Effector memory CD4-positive, alpha-beta T cell (primary cell): ENCODE measurements around the gene PHACTR3.

ENCODE experiments used
- DNase-seq, 3 donors: peaks; one replicate each; pipeline ENCODE4 v3.0.0-alpha.2; 2020
- H3K27ac ChIP-seq: 2 replicates; pipeline ENCODE4 v1.7.0; 2013; ENCODE audit warnings: mild to moderate bottlenecking, low read length, moderate library complexity; ENCODE audit not compliant: insufficient read depth, poor library complexity, severe bottlenecking
- H3K27me3 ChIP-seq: replicated peaks from 2 replicates; pipeline ENCODE4 v1.7.0; 2013; ENCODE audit warnings: mild to moderate bottlenecking, low read length; ENCODE audit not compliant: insufficient read depth, control insufficient read depth, poor library complexity, severe bottlenecking
- H3K36me3 ChIP-seq: 2 replicates; pipeline ENCODE4 v1.7.0; 2013; ENCODE audit warnings: mild to moderate bottlenecking, low read length, moderate library complexity; ENCODE audit not compliant: control insufficient read depth, insufficient read depth
- H3K4me1 ChIP-seq: 2 replicates; pipeline ENCODE4 v1.7.0; 2013; ENCODE audit warnings: low read length, mild to moderate bottlenecking; ENCODE audit not compliant: control insufficient read depth, insufficient read depth, poor library complexity, severe bottlenecking
- H3K4me3 ChIP-seq: 2 replicates; pipeline ENCODE4 v1.7.0; 2013; ENCODE audit warnings: low read length, low read depth, mild to moderate bottlenecking; ENCODE audit not compliant: insufficient read depth, poor library complexity, severe bottlenecking
- H3K9me3 ChIP-seq: 2 replicates; pipeline ENCODE4 v1.7.0; 2013; ENCODE audit warnings: mild to moderate bottlenecking, low read length, moderate library complexity; ENCODE audit not compliant: control insufficient read depth

PHACTR3 gene

GRCh38 chr20:59580146-59580946 lies 24.0 kb upstream of the PHACTR3 start:
- Histone ChIP-seq H3K27ac (no peak overlapping the region), H3K9me3 (no peaks in the 10 kb centered on the region), H3K36me3 (no peaks in the 10 kb centered on the region), H3K4me1 (no peaks in the 10 kb centered on the region), H3K4me3 (no peak overlapping the region), H3K27me3 (no peaks in the 10 kb centered on the region)
- no peak for DNase-seq

DNA sequence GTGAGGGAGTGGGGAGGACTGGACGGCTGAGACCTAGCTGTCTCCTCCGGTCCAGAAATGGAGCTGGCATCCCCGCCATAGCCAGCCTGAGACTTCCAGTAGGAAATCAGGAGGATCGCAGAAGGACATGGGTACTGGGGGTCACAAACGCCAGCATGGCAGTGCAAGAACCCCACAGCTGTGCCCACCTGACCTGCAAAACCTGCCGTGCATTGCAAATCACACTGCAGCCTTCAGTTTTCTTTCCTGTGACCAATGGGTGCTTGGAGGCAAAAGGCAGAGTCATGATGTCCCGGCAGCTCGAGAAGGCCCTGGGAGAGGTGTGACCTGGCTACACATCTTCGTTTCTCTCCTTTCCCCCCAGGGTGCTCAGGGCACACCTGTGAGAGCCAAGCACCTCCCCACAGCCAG lies 23.3 kb upstream of the PHACTR3 start:
- Histone ChIP-seq H3K9me3 (no peaks in the 10 kb centered on the region), H3K27ac (no peak overlapping the region), H3K4me1 (no peaks in the 10 kb centered on the region), H3K27me3 (no peaks in the 10 kb centered on the region), H3K4me3 (no peak overlapping the region), H3K36me3 (no peaks in the 10 kb centered on the region)
- no peak for DNase-seq

DNA sequence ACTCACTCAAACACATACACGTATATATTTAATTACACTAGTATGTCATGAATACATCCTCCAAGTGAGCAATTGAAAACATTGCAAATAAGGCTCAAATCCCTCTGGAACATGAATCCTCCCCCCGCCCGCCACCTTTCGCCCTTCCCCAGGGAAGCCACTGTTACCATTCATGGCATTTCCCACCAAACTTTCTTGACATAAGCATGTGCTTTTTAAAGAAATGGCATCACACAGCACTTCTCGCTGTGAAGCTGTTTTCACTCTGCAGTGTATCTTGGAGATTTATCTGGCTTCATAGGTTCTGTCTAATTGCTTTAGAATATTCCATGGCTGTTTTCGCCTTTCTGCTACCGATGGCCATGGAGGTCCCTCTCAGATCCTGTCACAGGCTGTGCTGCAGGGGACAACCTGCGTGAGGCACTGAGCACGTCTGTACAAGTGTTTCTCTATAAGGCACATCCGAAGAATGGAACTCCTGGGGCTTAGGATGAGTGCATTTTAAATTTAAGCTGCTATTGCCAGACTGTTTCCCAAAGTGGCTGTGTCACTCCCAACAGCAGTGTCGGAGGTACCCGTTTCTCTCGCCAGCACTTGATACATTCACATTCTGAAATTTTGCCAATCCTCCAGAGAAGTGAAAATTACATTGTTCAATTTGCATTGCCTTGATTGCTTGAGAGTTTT lies 22.2 kb upstream of the PHACTR3 start:
- Histone ChIP-seq H3K4me1 (no peaks in the 10 kb centered on the region), H3K4me3 (no peak overlapping the region)

DNA sequence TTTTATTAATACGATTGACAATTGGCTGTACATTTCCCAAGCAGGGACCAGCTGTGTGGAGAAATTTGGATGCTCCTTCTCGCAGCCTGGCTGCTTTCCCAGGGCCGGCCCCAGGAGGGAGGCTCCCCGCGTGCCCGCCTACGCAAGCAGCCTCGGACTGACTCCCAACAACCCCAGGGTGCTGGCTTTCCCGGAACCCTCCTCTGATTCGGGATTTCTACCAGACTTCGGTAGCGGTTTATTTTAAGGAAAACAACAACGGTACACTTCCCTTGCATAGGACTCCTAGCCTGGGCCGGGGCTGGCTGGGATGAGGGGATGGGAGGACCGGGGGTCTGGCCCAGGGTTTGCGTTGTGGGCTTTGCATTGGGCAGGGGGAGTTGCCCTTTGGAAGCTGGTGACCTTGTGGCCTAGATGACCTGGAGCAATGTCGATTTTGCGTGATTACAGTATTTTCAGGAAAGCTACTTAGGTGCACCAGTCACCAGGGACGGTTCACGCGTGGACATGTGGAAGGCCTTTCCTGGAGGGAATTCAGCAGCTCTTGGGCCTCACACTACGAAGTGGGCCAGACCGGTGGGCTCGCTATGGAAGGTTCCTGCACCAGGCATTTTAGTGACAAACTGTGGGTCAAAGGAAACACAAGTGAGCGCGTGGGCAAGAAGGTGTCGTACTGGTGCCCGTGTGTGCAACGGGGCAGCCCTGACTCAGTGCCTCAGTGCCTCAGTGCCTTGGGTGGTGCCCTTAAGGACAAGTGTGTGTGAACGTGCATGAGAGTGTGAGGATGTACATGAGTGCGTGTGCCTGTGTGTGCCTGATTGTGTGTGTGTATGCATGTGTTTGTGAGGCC lies 20.7 kb upstream of the PHACTR3 start:
- no peak overlapping the region for H3K27ac ChIP-seq
- no peaks in the 10 kb centered on the region for H3K4me1 ChIP-seq
- no peaks in the 10 kb centered on the region for H3K27me3 ChIP-seq
- no peaks in the 10 kb centered on the region for H3K9me3 ChIP-seq
- H3K4me3 ChIP-seq, result no peak overlapping the region
- no peaks in the 10 kb centered on the region for H3K36me3 ChIP-seq
- DNase-seq, result no peak

More for the DNA sequence above, 22.2 kb upstream of the PHACTR3 start:
- DNase-seq, result no peak
- H3K27ac ChIP-seq, result no peak overlapping the region
- no peaks in the 10 kb centered on the region for H3K9me3 ChIP-seq
- no peaks in the 10 kb centered on the region for H3K36me3 ChIP-seq
- no peaks in the 10 kb centered on the region for H3K27me3 ChIP-seq

GRCh38 chr20:59584278-59584925 lies 19.9 kb upstream of the PHACTR3 start:
- H3K4me1 ChIP-seq, result no peaks in the 10 kb centered on the region
- no peaks in the 10 kb centered on the region for H3K27me3 ChIP-seq
- no peaks in the 10 kb centered on the region for H3K36me3 ChIP-seq
- H3K4me3 ChIP-seq, result no peak overlapping the region
- no peak for DNase-seq
- no peaks in the 10 kb centered on the region for H3K9me3 ChIP-seq
- no peak overlapping the region for H3K27ac ChIP-seq

DNA sequence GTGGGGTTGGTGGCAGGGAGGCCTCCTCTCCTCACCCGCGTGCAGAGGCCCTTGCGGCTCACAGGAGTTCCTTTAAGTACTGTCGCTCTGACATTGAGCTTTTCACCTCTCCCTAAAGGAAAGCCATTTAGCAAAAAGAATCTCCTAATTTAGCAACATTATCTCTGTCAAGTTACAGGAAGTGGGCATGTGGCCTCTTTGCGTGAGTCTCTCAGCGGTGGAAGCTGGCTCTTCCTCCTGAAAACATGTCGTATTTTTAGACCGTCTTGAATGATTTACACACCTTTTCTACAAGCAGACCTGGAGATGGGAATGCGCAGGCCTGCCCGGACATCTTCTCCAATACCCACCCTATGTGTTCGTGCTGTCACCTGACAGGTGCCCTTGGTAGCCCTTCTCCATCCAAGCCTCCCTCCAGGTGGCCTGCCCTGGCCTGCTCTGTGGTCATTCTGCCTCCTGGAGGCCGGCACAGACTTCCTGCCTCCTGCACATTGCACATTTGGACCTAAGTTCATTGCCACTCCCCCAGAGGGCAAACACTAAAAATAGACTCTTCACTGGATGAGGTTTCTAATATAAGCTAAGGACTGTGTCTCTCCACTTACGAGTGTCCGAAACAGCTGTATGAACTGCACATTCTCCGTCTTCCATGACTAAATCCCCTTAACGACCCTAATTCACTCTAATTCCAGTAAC lies 18.5 kb upstream of the PHACTR3 start:
- Histone ChIP-seq H3K36me3 (no peaks in the 10 kb centered on the region), H3K27ac (no peak overlapping the region), H3K27me3 (no peaks in the 10 kb centered on the region), H3K4me3 (no peak overlapping the region), H3K4me1 (no peaks in the 10 kb centered on the region), H3K9me3 (no peaks in the 10 kb centered on the region)
- DNase-seq, result no peak

DNA sequence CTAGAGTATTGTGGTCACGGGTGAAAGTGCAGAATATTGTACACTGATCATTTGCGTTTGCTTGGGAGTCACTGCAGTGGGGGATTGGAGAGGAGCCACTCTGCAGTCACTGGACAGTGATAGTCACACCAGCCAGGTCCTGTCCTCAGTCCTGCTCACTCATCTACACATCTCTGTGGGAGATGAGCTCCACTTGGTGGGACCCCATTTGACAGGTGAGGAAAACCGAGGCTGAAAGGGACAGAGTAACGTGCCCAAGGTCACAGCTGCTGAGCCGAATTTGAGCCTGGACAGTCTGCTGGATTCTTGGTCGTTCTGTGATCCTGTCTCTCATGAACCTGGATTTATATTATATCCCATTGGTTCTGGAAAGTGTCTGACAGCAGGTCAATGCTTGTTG lies 17.7 kb upstream of the PHACTR3 start:
- no peaks in the 10 kb centered on the region for H3K27me3 ChIP-seq
- no peak overlapping the region for H3K4me3 ChIP-seq
- no peaks in the 10 kb centered on the region for H3K9me3 ChIP-seq
- H3K36me3 ChIP-seq, result no peaks in the 10 kb centered on the region
- DNase-seq, result no peak
- H3K4me1 ChIP-seq, result no peaks in the 10 kb centered on the region
- no peak overlapping the region for H3K27ac ChIP-seq

DNA sequence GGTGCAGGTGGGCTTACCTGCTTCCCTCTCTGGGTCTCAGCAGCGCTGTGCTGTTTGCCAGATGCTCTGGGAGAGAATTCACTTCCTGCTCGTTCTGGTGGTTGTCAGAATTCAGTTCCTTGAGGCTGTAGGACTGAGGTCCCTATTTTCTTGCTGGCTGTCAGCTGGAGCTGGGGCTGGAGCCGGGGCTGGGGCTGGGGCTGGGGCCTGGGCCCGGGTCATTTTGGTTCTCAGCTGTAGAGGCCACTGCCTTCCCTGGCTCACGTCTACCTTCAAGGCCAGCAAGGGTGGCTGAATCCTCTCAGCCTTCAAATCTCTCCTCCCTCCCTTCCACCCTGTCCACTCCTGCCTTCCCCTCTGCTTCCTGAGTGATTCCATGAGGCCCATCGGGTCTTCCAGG lies 16.8 kb upstream of the PHACTR3 start:
- H3K4me3 ChIP-seq, result no peak overlapping the region
- H3K36me3 ChIP-seq, result no peaks in the 10 kb centered on the region
- H3K27me3 ChIP-seq, result no peaks in the 10 kb centered on the region
- no peak overlapping the region for H3K27ac ChIP-seq
- no peaks in the 10 kb centered on the region for H3K4me1 ChIP-seq
- no peak for DNase-seq
- no peaks in the 10 kb centered on the region for H3K9me3 ChIP-seq

GRCh38 chr20:59588236-59588855 lies 16.0 kb upstream of the PHACTR3 start:
- Histone ChIP-seq H3K27ac (no peak overlapping the region), H3K36me3 (no peaks in the 10 kb centered on the region), H3K27me3 (no peaks in the 10 kb centered on the region), H3K4me1 (no peaks in the 10 kb centered on the region), H3K9me3 (no peaks in the 10 kb centered on the region), H3K4me3 (no peak overlapping the region)
- DNase-seq, result no peak
